ENCODE results near the gene LETMD1. TPM values are rescaled to one million over a fixed set of nuclear protein-coding genes. Genes with fewer than 3 reads are reported as not detected.

Gene LETMD1
- total and polyA plus RNA-seq, 8 donors = 33.6 to 527 (median 79.7) TPM

- WGBS, 5 donors = 89 to 95% (median 93%) methylated on average over 10 of the region's 10 CpGs
- TF ChIP-seq POLR2A (IDR thresholded peaks at IDR 0.05) = no peak
- no peak for TF ChIP-seq POLR2AphosphoS5 (IDR thresholded peaks at IDR 0.05)
- TF ChIP-seq, protein P1, sequence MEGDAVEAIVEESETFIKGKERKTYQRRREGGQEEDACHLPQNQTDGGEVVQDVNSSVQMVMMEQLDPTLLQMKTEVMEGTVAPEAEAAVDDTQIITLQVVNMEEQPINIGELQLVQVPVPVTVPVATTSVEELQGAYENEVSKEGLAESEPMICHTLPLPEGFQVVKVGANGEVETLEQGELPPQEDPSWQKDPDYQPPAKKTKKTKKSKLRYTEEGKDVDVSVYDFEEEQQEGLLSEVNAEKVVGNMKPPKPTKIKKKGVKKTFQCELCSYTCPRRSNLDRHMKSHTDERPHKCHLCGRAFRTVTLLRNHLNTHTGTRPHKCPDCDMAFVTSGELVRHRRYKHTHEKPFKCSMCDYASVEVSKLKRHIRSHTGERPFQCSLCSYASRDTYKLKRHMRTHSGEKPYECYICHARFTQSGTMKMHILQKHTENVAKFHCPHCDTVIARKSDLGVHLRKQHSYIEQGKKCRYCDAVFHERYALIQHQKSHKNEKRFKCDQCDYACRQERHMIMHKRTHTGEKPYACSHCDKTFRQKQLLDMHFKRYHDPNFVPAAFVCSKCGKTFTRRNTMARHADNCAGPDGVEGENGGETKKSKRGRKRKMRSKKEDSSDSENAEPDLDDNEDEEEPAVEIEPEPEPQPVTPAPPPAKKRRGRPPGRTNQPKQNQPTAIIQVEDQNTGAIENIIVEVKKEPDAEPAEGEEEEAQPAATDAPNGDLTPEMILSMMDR (IDR thresholded peaks at IDR 0.05) = no peak
- no peak for TF ChIP-seq EP300 (IDR thresholded peaks at IDR 0.05)
- H3K4me3 ChIP-seq = no peak overlapping the region
- peaks cover 10 to 14% (median 13%) of the 10 kb centered on the region in 4 donors for H3K4me1 ChIP-seq
- H3K27ac ChIP-seq = no peak overlapping the region
- H3K36me3 ChIP-seq = peaks cover 0 to 20% (median 13%) of the 10 kb centered on the region in 4 donors
- intact Hi-C loops (cut with DNase I; ENCODE audit: low total_unique reads) = no loop called here
- DNase-seq = no peak
- H3K9me3 ChIP-seq = no peaks in the 10 kb centered on the region
- no peaks in the 10 kb centered on the region for H3K27me3 ChIP-seq
Measured at GRCh38 chr12:51086933-51087332, 38.8 kb downstream of the LETMD1 start.

DNA sequence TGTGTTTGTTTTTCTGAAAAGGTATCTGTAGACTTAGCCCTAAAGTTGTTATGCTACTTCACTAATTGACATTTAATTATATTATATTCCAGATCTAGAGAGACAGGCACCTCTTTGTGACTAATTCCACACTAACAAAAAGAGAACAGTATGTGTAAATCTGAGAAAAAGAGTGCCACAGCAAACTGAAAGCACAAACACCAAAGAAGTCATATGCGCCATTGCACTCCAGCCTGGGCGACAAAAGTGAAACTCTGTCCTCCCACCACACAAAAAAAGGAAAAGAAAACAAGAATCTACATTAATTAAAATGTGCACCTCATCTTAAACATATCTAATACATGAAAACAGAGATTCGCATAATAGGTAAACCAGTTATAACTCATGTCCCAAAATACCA lies 39.7 kb downstream of the LETMD1 start:
- WGBS, 5 donors = 80 to 91% (median 87%) methylated on average over 3 of the region's 3 CpGs

GRCh38 chr12:51090705-51091229 lies 42.6 kb downstream of the LETMD1 start:
- H3K9me3 ChIP-seq = no peaks in the 10 kb centered on the region

More for the DNA sequence above, 39.7 kb downstream of the LETMD1 start:
- Histone ChIP-seq H3K4me3 (no peak overlapping the region), H3K9me3 (no peaks in the 10 kb centered on the region), H3K27me3 (no peaks in the 10 kb centered on the region), H3K27ac (no peak overlapping the region), H3K36me3 (peaks cover 0 to 28% (median 22%) of the 10 kb centered on the region in 4 donors), H3K4me1 (peaks cover 4 to 6% (median 5%) of the 10 kb centered on the region in 4 donors)
- TF ChIP-seq POLR2A (IDR thresholded peaks at IDR 0.05) (no peak), POLR2AphosphoS5 (IDR thresholded peaks at IDR 0.05) (no peak), EP300 (IDR thresholded peaks at IDR 0.05) (no peak)
- TF ChIP-seq, protein P1 (IDR thresholded peaks at IDR 0.05) = no peak
- intact Hi-C loops (cut with DNase I; ENCODE audit: low total_unique reads) = no loop called here
- DNase-seq = no peak

GRCh38 chr12:51098611-51099010 lies 50.5 kb downstream of the LETMD1 start:
- TF ChIP-seq, protein P1 (IDR thresholded peaks at IDR 0.05) = no peak
- TF ChIP-seq EP300 (IDR thresholded peaks at IDR 0.05) (no peak), POLR2A (IDR thresholded peaks at IDR 0.05) (no peak), POLR2AphosphoS5 (IDR thresholded peaks at IDR 0.05) (no peak)
- H3K4me1 ChIP-seq = no peaks in the 10 kb centered on the region
- peaks cover 63 to 100% (median 100%) of the 10 kb centered on the region in 4 donors for H3K36me3 ChIP-seq
- no peaks in the 10 kb centered on the region for H3K27me3 ChIP-seq
- H3K4me3 ChIP-seq = no peak overlapping the region
- H3K9me3 ChIP-seq = no peaks in the 10 kb centered on the region
- no peak overlapping the region for H3K27ac ChIP-seq
- intact Hi-C loops (cut with DNase I; ENCODE audit: low total_unique reads) = no loop called here
- no peak for DNase-seq
- WGBS, 5 donors = 80 to 100% (median 97%) methylated on average over 1 of the region's 1 CpG

More at GRCh38 chr12:51090705-51091229, 42.6 kb downstream of the LETMD1 start:
- H3K27me3 ChIP-seq = no peaks in the 10 kb centered on the region
- H3K27ac ChIP-seq = no peak overlapping the region
- WGBS, 5 donors = 92 to 98% (median 96%) methylated on average over 10 of the region's 10 CpGs
- intact Hi-C loops (cut with DNase I; ENCODE audit: low total_unique reads) = no loop called here
- no peaks in the 10 kb centered on the region for H3K4me1 ChIP-seq
- no peak for DNase-seq
- H3K4me3 ChIP-seq = no peak overlapping the region
- H3K36me3 ChIP-seq = peaks cover 19 to 55% (median 50%) of the 10 kb centered on the region in 4 donors
- TF ChIP-seq POLR2A (IDR thresholded peaks at IDR 0.05) (no peak), POLR2AphosphoS5 (IDR thresholded peaks at IDR 0.05) (no peak), EP300 (IDR thresholded peaks at IDR 0.05) (no peak)
- TF ChIP-seq, protein P1 (IDR thresholded peaks at IDR 0.05) = no peak

Data from stomach (tissue), 9 donors.